ENCODE data around the gene MYO9B. TPM values are rescaled to one million over a fixed set of nuclear protein-coding genes. Genes with fewer than 3 reads are reported as not detected.
"Not testable (repeated sequence)": the region's sequence is repeated elsewhere in the genome, so short reads cannot be mapped to it uniquely, and the experiment has no call there.

MYO9B gene
- total RNA-seq, 1 donor from 2014 or later: 224 TPM

DNA sequence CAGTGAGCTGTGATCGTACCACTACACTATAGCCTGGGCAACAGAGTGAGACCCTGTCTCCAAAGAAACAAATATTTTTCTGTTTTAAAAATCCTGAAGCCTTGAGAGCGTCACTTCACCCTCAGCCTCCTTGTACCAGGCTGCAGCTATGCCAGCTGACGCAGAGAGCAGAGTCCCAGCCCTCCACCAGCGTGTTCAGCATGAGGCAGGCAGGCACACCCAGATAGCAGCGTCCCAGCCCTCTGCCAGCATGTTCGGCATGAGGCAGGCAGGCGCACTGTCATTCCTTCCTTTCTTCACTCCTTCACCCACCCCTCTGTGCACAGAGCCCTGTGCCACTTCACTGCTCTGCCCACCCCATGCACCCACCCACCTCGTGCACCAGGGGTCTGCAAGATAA, 96.3 kb downstream of the MYO9B start:
- intact Hi-C loops (cut with micrococcal nuclease): no loop called here

DNA sequence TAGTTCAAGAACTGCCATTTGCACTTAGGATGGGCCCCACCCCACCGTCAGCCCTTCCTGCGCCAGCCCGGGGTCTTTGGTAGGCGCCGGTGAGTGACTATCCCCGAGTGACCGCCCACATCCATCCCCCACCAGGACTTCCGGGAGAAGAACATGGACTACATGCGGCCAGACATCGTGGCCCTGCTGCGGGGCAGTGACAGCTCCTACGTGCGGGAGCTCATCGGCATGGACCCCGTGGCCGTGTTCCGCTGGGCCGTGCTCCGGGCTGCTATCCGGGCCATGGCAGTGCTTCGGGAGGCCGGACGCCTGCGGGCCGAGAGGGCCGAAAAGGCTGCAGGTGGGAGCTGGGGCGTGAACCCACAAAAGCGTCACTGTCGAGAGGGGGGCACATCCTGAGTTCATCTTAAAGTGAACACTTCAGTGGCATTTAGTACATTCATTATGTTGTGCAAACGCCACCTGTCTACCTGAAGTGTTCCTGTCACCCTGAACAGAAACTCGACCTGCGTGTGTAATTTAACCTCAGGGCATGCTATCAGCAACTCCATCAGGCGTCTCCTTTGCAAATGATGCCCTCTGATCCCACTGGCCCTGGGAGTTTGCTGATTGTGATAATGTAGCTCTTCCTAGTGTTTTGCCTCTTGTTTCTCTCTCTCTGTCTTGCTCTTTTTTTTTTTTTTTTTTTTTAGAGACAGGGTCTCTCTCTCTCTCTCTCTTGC, 97.2 kb downstream of the MYO9B start:
- intact Hi-C loops (cut with micrococcal nuclease): no loop called here

DNA sequence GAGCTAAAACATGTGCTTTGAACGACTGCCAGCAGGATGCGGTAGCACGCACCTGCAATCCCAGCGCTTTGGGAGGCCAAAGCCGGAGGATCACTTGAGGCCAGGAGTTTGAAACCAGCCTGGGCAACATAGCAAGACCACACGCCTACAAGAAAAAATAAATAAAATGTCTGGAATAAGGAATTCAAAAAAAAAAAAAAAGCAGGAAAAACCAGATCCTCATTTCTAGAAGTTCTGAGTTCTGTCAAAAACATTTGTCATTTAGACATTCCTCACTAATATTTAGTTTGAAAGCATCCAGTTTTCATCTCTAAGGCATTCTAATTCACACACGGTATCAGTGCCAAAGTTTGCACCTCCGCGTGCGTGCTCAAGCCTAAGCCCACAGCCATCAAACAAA, 102.7 kb downstream of the MYO9B start:
- intact Hi-C loops (cut with micrococcal nuclease): no loop called here

DNA sequence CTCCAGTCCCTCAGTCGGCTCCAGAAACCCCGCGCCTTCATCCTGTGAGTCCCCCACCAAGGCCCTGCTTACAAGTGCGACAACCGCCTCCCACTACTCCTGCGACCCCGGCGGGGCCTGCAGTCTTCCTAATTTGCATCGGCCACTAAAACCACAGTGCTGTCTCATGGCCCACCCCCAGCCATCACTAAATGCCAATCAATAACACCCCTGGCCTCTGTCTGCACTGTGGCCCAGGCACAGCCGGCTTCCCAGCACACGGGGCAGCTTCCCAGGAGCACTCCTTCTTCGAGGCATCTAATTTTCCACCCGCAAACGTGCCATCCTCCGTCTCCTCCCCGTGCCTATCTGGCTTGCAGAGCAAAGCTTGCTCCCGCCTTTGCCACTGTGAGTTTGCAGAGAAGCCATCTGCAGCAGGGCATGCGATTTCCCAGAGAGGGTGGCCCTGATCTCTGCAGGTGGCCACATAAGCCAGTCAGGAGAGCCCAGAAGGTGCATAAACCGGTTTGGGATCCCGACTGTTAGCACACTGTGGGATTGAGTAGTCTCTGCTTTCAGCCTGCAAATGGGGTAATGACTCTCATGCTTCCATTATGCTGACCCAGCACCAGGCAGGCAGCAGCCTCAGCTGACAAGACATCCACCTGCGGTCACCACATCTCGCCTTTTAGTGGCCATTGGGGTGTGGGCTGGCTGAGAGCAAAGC, 105.6 kb downstream of the MYO9B start:
- intact Hi-C loops (cut with micrococcal nuclease): no loop called here

DNA sequence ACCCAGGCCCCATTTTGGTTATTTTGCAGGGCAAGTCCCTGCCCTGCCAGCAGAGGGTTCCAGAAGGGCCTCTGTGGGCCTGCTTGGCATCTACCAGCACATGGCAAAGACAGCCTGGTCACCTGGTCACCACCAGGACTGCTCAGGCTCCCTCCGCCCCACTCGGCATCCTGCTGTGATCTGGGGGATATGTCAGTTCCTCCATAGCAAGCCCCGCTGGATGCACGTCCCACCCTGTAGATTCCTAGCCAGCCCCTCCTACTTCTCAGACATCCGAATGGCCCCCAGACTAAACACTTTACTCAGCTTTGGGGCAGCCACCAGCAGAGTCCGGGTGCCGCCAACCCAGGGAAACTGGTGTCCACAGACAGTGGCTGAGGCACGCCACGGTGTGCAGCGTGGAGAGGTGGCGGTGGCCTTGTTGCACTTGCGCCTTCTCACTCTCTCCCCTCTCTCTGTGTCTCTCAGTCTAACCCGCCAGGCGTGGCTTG, 107.7 kb downstream of the MYO9B start:
- intact Hi-C loops (cut with micrococcal nuclease): no loop called here

DNA sequence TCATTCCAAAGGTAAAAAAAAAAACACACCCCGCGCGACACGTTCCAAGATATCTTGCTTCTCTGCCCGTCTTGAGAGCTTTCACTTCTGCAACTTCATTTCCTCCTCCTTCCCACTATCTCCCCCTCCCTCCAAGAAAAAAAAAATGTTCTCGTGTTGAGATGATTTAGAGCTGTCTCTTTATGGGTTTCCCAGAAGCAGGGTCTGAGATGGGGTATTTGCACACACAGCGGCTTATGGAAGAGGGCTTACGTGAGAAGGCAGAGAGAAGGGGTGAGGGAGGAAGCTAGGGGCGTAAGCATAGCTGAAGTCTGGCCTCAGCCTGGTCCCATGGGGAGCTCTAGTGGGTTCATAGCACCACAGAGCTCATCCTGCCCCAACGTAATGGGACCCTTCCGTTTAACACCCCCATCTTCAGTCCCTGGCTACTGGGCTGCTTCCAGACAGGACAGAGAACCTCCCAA, 108.3 kb downstream of the MYO9B start:
- intact Hi-C loops (cut with micrococcal nuclease): loop anchor here (1.0 to 2.0 kb wide), 4 partner anchors 51 to 117 kb away; partner anchors contain the start of genes HAUS8 and MYO9B

DNA sequence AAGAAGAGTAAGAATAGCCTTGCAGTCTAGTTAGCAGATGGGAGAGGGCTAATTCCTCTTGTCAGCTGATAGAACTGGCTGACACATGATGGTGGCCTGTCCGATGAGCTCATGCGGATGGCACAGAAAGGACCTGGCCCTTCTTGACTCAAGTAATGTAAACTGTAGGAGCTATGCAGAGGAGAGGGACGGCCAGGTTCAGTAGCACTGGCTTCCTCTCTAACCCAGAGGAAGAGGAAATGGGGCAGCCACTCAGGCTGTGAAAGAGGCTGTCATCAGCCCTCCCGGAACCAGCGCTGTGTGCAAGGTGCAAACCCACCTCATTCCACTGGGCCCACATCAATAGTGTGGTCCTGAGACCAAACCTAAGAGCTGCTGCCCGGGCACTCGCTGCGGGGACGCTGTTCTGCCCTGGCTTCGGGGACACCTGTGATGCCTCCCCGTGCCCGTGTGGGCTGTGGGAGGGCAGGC, 108.8 kb downstream of the MYO9B start:
- intact Hi-C loops (cut with micrococcal nuclease): loop anchor here (1.0 to 2.0 kb wide), 4 partner anchors 50 to 117 kb away; partner anchors contain the start of genes HAUS8 and MYO9B

DNA sequence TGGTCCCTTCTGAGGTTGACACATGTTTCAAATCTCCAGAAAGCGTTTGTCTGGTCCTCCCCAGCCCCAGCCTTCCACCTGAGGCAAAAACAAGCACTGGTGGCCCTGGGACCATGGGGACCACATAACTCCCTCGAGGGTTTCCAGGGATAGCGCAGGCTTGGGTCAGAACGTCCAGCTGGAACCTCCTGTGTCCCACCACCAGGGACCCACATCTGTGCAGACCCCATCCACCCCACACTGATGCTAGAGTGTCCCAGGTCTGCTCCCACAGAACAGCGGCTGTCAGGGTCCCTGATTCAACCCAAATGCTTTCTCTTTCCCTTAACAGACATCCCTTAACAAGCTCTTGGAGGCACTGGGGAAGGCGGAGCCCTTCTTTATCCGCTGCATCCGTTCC, 110.0 kb downstream of the MYO9B start:
- intact Hi-C loops (cut with micrococcal nuclease): loop anchor here (2.0 kb wide), 2 partner anchors 49 to 111 kb away; partner anchors contain the start of genes HAUS8 and MYO9B

DNA sequence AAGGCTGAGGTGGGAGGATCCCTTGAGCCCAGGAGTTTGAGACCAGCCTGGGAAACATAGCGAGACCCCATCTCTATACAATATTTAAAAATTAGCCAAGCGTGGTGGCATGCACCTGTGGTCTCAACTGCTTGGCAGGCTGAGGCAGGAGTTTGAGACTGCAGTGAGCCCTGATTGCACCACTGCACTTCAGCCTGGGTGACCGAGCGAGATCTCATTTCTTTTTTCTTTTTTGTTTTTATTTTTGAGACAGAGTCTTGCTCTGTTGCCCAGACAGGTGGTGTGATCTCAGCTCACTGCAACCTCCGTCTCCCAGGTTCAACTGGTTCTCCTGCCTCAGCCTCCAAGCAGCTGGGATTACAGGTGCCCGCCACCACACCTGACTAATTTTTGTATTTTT, 116.2 kb downstream of the MYO9B start:
- intact Hi-C loops (cut with micrococcal nuclease): not testable (repeated sequence)

DNA sequence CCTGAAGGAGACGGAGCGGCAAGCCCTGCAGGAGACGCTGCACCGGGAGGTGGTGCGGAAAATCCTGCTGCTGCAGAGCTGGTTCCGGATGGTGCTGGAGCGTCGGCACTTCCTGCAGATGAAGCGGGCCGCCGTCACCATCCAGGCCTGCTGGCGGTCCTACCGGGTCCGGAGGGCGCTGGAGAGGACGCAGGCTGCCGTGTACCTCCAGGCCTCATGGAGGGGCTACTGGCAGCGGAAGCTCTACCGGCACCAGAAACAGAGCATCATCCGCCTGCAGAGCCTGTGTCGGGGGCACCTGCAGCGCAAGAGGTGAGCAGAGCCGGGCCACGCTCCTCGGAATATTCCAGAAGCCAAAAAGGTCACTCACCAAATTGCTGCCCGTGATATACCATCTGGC, 117.2 kb downstream of the MYO9B start:
- intact Hi-C loops (cut with micrococcal nuclease): no loop called here

DNA sequence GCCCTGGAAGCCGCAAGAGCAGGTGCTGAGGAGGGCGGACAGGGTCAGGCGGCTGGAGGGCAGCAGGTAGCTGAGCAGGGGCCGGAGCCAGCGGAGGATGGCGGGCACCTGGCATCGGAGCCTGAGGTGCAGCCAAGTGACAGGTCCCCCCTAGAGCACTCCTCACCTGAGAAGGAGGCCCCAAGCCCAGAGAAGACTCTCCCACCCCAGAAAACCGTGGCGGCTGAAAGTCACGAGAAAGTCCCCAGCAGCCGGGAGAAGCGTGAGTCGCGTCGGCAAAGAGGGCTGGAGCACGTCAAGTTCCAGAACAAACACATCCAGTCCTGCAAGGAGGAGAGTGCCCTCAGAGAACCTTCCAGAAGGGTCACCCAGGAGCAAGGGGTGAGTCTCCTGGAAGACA, 119.0 kb downstream of the MYO9B start:
- intact Hi-C loops (cut with micrococcal nuclease): no loop called here

DNA sequence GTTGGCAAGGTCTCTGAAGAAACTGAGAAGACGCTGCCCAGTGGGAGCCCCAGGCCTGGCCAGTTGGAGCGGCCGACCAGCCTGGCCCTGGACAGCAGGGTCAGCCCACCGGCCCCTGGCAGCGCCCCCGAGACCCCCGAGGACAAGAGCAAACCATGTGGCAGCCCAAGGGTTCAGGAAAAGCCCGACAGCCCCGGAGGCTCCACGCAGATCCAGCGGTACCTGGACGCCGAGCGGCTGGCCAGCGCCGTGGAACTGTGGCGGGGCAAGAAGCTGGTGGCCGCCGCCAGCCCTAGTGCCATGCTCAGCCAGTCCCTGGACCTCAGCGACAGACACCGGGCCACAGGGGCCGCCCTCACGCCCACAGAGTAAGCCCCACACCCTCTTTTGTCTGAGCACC, 119.5 kb downstream of the MYO9B start:
- intact Hi-C loops (cut with micrococcal nuclease): no loop called here

DNA sequence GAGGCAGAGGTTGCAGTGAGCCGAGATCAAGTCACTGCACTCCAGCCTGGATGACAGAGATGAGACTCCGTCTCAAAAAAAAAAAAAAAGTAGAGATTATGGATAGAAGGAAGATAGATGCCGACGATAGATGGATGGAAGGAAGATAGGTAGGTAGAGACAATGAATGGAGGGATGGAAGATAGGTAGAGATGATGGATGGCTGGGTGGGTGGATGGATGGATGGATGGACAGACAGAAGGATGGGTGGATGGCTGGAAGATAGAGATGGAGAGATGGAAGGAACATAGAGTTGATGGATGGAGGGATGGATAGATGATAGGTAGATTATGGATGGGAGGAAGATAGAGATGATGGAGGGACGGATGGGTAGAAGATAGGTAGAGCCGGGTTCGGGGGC, 121.0 kb downstream of the MYO9B start:
- intact Hi-C loops (cut with micrococcal nuclease): no loop called here

DNA sequence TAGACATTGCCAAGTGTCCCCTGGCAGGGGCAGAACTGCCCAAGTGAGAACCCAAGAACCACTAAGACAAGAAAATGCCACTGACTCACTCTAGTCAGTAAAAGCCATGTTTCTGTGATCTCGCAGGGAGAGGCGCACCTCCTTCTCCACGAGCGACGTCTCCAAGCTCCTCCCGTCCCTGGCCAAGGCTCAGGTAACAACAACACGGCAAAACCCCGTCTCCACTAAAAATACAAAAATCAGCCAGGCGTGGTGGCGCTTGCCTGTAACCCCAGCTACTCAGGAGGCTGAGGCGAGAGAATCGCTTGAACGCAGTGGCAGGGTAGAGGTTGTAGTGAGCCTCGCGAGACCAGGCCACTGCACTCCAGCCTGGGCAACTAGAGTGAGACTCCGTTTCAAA, 122.1 kb downstream of the MYO9B start:
- intact Hi-C loops (cut with micrococcal nuclease): no loop called here

DNA sequence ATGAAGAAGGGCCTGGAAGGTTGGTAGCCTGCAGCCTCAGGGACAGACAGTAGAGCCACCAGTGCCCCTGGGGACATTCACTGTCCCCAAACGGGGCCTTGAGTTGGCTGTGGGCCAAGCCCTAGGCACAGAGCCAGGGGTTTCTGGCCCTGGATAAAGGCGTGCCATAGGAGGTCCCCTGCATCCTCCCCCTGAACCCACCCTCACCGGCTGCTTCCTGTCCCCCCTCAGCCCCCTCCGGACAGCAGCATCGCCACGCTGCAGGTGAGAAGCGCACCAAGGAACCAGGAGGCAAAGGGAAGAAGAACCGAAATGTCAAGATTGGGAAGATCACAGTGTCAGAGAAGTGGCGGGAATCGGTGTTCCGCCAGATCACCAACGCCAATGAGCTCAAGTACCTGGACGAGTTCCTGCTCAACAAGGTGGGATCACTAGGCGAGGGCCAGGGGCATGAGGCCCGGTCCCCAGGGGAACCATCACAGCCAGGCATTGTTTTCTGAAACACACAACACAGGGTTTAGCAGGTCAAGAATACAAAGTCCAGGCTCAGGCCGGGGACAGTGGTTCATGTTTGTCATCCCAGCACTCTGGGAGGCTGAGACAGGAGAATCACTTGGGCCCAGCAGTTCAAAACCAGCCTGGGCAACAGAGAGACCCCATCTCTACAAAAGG, 125.0 kb downstream of the MYO9B start:
- intact Hi-C loops (cut with micrococcal nuclease): no loop called here

DNA sequence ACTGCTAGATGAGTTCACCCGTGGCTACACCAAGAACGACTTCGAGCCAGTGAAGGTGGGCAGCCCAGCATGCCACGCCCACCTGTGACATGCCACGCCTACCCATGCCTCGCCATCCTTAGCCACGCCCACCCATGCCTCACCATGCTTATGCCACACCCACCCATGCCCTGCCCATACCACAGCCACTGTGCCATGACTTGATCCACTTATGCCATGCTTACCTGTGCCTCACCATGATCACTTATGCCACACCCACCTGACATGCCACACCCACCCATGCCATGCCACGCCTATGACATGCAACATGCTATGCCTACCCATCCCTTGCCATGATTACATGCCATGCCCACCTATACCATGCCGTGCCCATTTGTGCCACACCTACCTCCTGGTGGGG, 126.7 kb downstream of the MYO9B start:
- intact Hi-C loops (cut with micrococcal nuclease): no loop called here

DNA sequence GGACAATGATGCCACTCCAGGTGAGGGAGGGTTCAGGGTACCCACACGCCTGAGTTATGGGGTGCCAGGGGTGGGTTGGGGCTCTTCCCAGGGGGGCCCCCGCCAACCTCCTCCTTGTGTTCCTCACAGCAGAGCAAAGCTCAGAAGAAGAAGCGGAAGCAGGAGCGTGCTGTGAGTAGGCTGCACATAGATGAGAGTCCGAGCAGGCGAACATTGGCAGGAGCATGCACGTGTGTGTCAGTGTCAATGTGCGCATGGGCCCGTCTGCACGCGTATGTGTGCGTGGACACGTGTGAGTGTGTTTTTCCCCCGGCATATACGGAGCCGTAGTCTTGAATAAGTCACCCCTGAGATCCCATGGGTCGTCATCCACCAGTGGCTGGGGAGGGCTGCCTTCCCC, 127.1 kb downstream of the MYO9B start:
- intact Hi-C loops (cut with micrococcal nuclease): no loop called here

DNA sequence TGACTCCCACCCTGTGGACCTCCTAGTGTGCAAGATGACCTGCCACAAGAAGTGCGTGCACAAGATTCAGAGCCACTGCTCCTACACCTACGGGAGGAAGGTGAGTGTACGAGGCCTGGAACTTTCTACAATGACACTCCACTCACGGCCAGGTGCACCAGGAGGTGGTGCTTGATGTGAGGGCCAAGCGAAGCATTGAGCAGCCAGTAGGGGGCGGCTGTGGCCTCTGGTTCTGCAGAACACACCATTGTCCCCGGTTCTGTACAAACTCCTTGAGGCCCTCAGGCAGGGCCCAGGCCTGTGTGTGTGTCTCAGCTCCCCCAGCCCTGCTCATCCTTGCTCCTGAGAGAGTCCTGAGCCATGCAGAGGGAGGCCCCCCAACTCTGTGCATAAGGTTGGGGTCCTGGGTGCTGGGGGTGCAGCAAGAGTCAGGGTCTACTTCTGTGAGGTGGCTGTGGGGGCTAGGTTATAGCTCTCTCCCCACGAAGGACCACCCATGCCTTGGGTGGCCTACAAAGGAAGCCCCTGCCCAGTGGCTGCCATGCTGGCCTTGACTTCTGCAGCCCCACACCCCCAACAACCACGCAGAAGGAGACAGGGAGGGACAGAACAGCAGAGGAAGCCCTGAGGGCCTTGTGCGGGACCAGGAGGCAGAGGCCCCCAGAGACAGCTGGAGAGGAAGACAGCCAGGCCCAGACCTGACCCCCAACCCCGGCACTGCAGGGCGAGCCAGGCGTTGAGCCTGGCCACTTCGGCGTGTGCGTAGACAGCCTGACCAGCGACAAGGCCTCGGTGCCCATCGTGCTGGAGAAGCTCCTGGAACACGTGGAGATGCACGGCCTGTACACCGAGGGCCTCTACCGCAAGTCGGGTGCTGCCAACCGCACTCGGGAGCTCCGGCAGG, 129.9 kb downstream of the MYO9B start:
- intact Hi-C loops (cut with micrococcal nuclease): loop anchor here (1.0 kb wide), 2 partner anchors 77 to 138 kb away; no protein-coding TSS in a partner anchor

DNA sequence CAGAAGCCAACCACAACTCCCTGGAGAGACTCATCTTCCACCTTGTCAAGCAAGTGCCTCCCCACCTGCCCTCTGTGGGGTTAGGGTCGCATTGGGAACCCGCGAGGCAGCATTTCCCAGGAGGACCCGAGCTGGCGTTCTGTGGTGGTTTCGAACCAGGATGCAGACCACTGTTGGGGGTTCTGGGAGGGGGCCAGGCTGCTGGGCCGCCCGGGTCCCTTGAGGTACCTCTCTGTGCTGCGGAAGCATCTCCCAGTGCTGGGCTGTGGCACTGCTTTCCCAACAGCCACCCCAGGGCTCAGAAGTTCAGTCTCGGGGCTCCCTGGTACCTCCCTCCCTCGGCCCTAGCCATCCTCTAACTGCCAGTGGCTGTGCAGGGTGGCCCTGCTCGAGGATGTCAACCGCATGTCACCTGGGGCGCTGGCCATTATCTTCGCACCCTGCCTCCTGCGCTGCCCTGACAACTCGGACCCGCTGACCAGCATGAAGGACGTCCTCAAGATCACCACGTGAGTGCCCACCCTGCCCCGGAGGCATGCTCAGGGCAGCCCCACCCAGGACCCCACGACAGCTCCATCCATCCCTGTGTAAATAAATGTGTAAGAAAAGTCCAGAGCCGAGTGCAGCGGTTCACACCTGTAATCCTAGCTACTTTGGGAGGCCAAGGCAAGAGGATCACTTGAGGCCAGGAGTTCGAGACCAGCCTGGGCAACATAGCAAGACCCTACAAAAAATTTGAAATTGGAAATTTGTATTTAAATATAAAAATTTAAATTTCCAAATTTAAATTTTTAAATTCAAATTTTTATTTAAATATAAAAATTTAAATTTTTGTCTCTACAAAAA, 131.4 kb downstream of the MYO9B start:
- intact Hi-C loops (cut with micrococcal nuclease): no loop called here

All from T-helper 1 cell treated with Interleukin-12 subunit alpha and Interleukin-12 subunit beta and Interleukin-4 antibody, amounts not matched to agents 30 ng/mL and 1 ng/mL, for 36 hours (primary cell).